HEK293 (cell line): ENCODE data around the gene SPTBN1.

Experiments used
- CTCF ChIA-PET: fragments of 350-600 bp; formaldehyde crosslinking; extraction: SDS; loops from one replicate; lab custom pipeline; 2021; ENCODE audit warnings: antibody characterized with exemption; lab: Yijun Ruan, JAX
- POLR2A ChIA-PET: fragments of 300-600 bp; formaldehyde crosslinking; extraction: SDS; loops from one replicate; lab custom pipeline; 2020; ENCODE audit warnings: antibody characterized with exemption, inconsistent platforms; lab: Yijun Ruan, JAX
- H3K27ac ChIP-seq: fragments of 200-500 bp; sonication (Bioruptor generic); 2 replicates; pipeline ENCODE4 v1.5.1; 2014; ENCODE audit warnings: low read depth, low read length, control low read depth, inconsistent platforms; ENCODE audit errors: extremely low read depth
- H3K36me3 ChIP-seq, 2 experiments: fragments of 200-500 bp in 1 of 2; sonication (Bioruptor generic) in 1 of 2; 1 replicate in 1 of 2; 2 replicates in 1 of 2; pipeline ENCODE4 v1.5.1; 2014 to 2017; ENCODE audit warnings: inconsistent platforms in 2 of 2, low read length in 2 of 2; ENCODE audit not compliant: control insufficient read depth in 2 of 2, insufficient read depth in 1 of 2
- H3K4me1 ChIP-seq: fragments of 200-500 bp; sonication (Bioruptor generic); 2 replicates; pipeline ENCODE4 v1.5.1; 2014; ENCODE audit warnings: mild to moderate bottlenecking, low read length, inconsistent platforms; ENCODE audit not compliant: control insufficient read depth, insufficient read depth
- H3K4me3 ChIP-seq: 2 replicates; pipeline ENCODE4 v1.5.1; 2011; ENCODE audit warnings: low read depth, mild to moderate bottlenecking, control low read depth, low read length, moderate library complexity
- H3K9me3 ChIP-seq: fragments of 200-500 bp; sonication (Bioruptor generic); 2 replicates; pipeline ENCODE4 v1.5.1; 2014; ENCODE audit warnings: low read depth, low read length, inconsistent platforms; ENCODE audit not compliant: control insufficient read depth, insufficient read depth
- INSM2 ChIP-seq: fragments of 450-650 bp; formaldehyde crosslinking; IDR thresholded peaks from 2 replicates; pipeline ENCODE4 v1.5.1; 2016; ENCODE audit warnings: missing biosample characterization, missing genetic modification characterization
- WT1 ChIP-seq: fragments of 450-650 bp; formaldehyde crosslinking; IDR thresholded peaks from 2 replicates; pipeline ENCODE4 v1.5.1; 2016; ENCODE audit warnings: missing biosample characterization, missing genetic modification characterization
- ZIC2 ChIP-seq: fragments of 450-650 bp; formaldehyde crosslinking; IDR thresholded peaks from 2 replicates; pipeline ENCODE4 v1.5.1; 2016; ENCODE audit warnings: missing biosample characterization, missing genetic modification characterization
- ZNF114 ChIP-seq: fragments of 450-650 bp; formaldehyde crosslinking; IDR thresholded peaks from 2 replicates; pipeline ENCODE4 v1.5.0; 2017; ENCODE audit warnings: missing biosample characterization, missing genetic modification characterization
- ZNF148 ChIP-seq: fragments of 450-650 bp; formaldehyde crosslinking; IDR thresholded peaks from 2 replicates; pipeline ENCODE4 v1.5.0; 2017; ENCODE audit warnings: missing biosample characterization, missing genetic modification characterization, borderline replicate concordance
- ZNF16 ChIP-seq: fragments of 450-650 bp; formaldehyde crosslinking; IDR thresholded peaks from 2 replicates; pipeline ENCODE4 v1.5.1; 2016; ENCODE audit warnings: low read depth, missing biosample characterization, missing genetic modification characterization
- ZNF184 ChIP-seq: fragments of 450-650 bp; IDR thresholded peaks from 2 replicates; pipeline ENCODE4 v1.5.1; 2018; ENCODE audit warnings: missing biosample characterization, mild to moderate bottlenecking, missing genetic modification characterization
- ZNF48 ChIP-seq: fragments of 450-650 bp; formaldehyde crosslinking; IDR thresholded peaks from 2 replicates; pipeline ENCODE4 v1.5.1; 2016; ENCODE audit warnings: missing biosample characterization, missing genetic modification characterization
- ZNF488 ChIP-seq: fragments of 450-650 bp; formaldehyde crosslinking; IDR thresholded peaks from 2 replicates; pipeline ENCODE4 v1.5.1; 2016; ENCODE audit warnings: missing biosample characterization, missing genetic modification characterization
- ZNF518A ChIP-seq: fragments of 450-650 bp; formaldehyde crosslinking; conservative IDR thresholded peaks from 2 replicates; pipeline ENCODE4 v1.5.1; 2016; ENCODE audit warnings: low read depth, missing biosample characterization, missing genetic modification characterization
- ZNF548 ChIP-seq: fragments of 450-650 bp; formaldehyde crosslinking; IDR thresholded peaks from 2 replicates; pipeline ENCODE4 v1.5.1; 2016; ENCODE audit warnings: missing biosample characterization, missing genetic modification characterization
- ZNF558 ChIP-seq: fragments of 450-650 bp; formaldehyde crosslinking; IDR thresholded peaks from 2 replicates; pipeline ENCODE4 v1.5.1; 2016; ENCODE audit warnings: missing biosample characterization, missing genetic modification characterization
- ZNF830 ChIP-seq: fragments of 450-650 bp; IDR thresholded peaks from 2 replicates; pipeline ENCODE4 v1.5.0; 2018; ENCODE audit warnings: missing biosample characterization, missing genetic modification characterization, low read depth, mild to moderate bottlenecking, moderate library complexity
- TF ChIP-seq, protein P1 (sequence below): fragments of 450-650 bp; formaldehyde crosslinking; IDR thresholded peaks from 2 replicates; pipeline ENCODE4 v1.5.1; 2017; ENCODE audit warnings: missing biosample characterization, mild to moderate bottlenecking, missing genetic modification characterization, moderate library complexity
- TF ChIP-seq, protein P2 (sequence below): fragments of 450-650 bp; formaldehyde crosslinking; IDR thresholded peaks from 2 replicates; pipeline ENCODE4 v1.5.1; 2016; ENCODE audit warnings: missing biosample characterization, missing genetic modification characterization, borderline replicate concordance

Gene SPTBN1

GRCh38 chr2:54525321-54525720, 69.2 kb downstream of the SPTBN1 start:
- Histone ChIP-seq H3K36me3 (peaks cover 0 to 26% of the 10 kb centered on the region in 2 experiments), H3K9me3 (no peaks in the 10 kb centered on the region), H3K27ac (no peak overlapping the region), H3K4me3 (no peak overlapping the region), H3K4me1 (no peaks in the 10 kb centered on the region)
- POLR2A ChIA-PET = interaction anchor here (1.3 kb wide), 1 partner anchor 35 kb away, joined by 7 read pairs; no protein-coding TSS in a partner anchor
- no peak for TF ChIP-seq ZNF16 (tag by site-specific recombination)
- TF ChIP-seq, protein P1, sequence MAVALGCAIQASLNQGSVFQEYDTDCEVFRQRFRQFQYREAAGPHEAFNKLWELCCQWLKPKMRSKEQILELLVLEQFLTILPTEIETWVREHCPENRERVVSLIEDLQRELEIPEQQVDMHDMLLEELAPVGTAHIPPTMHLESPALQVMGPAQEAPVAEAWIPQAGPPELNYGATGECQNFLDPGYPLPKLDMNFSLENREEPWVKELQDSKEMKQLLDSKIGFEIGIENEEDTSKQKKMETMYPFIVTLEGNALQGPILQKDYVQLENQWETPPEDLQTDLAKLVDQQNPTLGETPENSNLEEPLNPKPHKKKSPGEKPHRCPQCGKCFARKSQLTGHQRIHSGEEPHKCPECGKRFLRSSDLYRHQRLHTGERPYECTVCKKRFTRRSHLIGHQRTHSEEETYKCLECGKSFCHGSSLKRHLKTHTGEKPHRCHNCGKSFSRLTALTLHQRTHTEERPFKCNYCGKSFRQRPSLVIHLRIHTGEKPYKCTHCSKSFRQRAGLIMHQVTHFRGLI (tag by site-specific recombination) = no peak
- no peak for TF ChIP-seq ZNF488 (tag by site-specific recombination)
- TF ChIP-seq ZNF518A (tag by site-specific recombination) = no peak
- TF ChIP-seq ZIC2 (tag by site-specific recombination) = no peak
- TF ChIP-seq ZNF830 = no peak
- CTCF ChIA-PET = interaction anchor here (0.7 to 6.8 kb wide), 5 partner anchors 34 to 694 kb away, joined by 3 to 51 read pairs (median 5); no protein-coding TSS in a partner anchor

- ChIA-PET CTCF (interaction anchor here (0.6 to 6.8 kb wide), 2 partner anchors 178 to 291 kb away, joined by 7 to 51 read pairs; no protein-coding TSS in a partner anchor), POLR2A (interaction anchor here (0.5 kb wide), 1 partner anchor 33 kb away, joined by 5 read pairs; no protein-coding TSS in a partner anchor)
- Histone ChIP-seq H3K4me1 (no peaks in the 10 kb centered on the region), H3K36me3 (peaks cover 0 to 26% of the 10 kb centered on the region in 2 experiments), H3K9me3 (no peaks in the 10 kb centered on the region), H3K4me3 (no peak overlapping the region), H3K27ac (no peak overlapping the region)
- no peak for TF ChIP-seq WT1 (tag by site-specific recombination)
- no peak for TF ChIP-seq INSM2
- no peak for TF ChIP-seq ZNF48 (tag by site-specific recombination)
- TF ChIP-seq ZNF184 = no peak
- TF ChIP-seq ZNF114 (tag by site-specific recombination) = no peak
- no peak for TF ChIP-seq ZNF148 (tag by site-specific recombination)
- TF ChIP-seq, protein P2, sequence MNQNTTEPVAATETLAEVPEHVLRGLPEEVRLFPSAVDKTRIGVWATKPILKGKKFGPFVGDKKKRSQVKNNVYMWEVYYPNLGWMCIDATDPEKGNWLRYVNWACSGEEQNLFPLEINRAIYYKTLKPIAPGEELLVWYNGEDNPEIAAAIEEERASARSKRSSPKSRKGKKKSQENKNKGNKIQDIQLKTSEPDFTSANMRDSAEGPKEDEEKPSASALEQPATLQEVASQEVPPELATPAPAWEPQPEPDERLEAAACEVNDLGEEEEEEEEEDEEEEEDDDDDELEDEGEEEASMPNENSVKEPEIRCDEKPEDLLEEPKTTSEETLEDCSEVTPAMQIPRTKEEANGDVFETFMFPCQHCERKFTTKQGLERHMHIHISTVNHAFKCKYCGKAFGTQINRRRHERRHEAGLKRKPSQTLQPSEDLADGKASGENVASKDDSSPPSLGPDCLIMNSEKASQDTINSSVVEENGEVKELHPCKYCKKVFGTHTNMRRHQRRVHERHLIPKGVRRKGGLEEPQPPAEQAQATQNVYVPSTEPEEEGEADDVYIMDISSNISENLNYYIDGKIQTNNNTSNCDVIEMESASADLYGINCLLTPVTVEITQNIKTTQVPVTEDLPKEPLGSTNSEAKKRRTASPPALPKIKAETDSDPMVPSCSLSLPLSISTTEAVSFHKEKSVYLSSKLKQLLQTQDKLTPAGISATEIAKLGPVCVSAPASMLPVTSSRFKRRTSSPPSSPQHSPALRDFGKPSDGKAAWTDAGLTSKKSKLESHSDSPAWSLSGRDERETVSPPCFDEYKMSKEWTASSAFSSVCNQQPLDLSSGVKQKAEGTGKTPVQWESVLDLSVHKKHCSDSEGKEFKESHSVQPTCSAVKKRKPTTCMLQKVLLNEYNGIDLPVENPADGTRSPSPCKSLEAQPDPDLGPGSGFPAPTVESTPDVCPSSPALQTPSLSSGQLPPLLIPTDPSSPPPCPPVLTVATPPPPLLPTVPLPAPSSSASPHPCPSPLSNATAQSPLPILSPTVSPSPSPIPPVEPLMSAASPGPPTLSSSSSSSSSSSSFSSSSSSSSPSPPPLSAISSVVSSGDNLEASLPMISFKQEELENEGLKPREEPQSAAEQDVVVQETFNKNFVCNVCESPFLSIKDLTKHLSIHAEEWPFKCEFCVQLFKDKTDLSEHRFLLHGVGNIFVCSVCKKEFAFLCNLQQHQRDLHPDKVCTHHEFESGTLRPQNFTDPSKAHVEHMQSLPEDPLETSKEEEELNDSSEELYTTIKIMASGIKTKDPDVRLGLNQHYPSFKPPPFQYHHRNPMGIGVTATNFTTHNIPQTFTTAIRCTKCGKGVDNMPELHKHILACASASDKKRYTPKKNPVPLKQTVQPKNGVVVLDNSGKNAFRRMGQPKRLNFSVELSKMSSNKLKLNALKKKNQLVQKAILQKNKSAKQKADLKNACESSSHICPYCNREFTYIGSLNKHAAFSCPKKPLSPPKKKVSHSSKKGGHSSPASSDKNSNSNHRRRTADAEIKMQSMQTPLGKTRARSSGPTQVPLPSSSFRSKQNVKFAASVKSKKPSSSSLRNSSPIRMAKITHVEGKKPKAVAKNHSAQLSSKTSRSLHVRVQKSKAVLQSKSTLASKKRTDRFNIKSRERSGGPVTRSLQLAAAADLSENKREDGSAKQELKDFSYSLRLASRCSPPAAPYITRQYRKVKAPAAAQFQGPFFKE = no peak
- TF ChIP-seq ZNF558 (tag by site-specific recombination) = no peak
- TF ChIP-seq ZNF548 (tag by site-specific recombination) = no peak
Measured at GRCh38 chr2:54526226-54526879, 70.2 kb downstream of the SPTBN1 start.
